NCI-H146 (cell line): Measurements from ENCODE around the gene CAMTA1.

Experiments used
- DNase-seq: peaks from one replicate; lab custom pipeline; 2025; lab: John Stamatoyannopoulos, UW

CAMTA1 gene

GRCh38 chr1:7006996-7007871 is 222.0 kb downstream of the CAMTA1 start:
- DNase-seq: no peak

- no peak for DNase-seq
These were observed 222.6 kb downstream of the CAMTA1 start for GRCh38 chr1:7007902-7008301.

DNA sequence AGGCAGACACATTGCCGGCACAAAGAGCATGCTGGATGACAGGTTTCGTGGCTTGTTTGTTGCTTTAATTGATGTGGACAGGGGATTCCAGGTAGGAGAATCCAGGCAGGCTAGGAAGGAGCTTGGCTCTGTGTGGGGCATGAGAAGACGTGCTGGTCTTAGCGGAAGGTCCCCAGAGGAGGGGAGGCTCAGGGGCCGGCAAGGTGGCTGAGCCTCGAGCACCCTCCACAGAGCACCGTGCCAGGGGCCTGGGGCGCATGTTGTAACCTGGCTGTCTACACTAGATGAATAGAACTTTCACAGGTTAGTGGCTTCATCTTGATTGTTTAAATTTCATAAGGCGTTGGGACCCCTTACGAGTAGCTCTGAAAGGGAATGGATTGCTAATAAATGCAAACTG is 223.1 kb downstream of the CAMTA1 start:
- DNase-seq: no peak

DNA sequence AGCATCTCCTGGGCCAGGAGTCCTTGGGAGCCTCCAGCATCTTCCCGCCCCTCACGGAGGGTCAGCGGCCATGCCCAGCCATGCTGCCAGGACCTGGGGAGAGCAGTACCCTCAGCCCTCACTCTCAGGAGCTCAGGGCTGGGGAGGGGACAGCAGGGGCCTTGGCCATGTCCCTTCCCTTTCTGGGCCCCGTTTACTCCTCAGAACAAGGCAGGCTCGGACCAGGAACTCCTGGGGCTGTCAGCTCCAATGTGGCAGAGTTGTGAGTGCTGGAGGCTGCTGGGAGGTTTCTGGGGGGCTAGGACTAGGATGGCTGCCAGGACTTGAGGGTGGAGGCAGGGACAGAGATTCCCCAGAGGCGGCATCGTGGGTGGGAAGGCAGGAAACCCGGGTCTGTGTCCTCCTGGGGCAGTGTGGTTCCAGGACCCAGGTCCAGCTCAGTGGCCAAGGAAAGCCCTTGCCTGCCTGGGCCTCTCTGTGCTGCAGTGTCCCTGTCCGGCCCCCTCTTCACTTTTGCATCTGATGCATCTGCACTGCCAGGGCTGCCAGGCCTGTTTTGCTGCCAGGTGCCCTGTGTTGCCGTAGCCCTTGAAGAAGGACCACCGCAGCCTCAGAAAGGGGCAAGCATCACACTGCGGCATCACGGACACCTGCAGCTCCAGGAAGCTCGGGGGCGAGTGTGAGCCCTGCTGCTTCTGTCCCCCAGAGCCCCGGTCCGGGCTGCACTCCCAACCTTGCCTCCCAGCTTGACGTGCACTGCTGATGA is 223.9 kb downstream of the CAMTA1 start:
- DNase-seq: no peak

GRCh38 chr1:7009741-7010525 is 224.7 kb downstream of the CAMTA1 start:
- no peak for DNase-seq

DNA sequence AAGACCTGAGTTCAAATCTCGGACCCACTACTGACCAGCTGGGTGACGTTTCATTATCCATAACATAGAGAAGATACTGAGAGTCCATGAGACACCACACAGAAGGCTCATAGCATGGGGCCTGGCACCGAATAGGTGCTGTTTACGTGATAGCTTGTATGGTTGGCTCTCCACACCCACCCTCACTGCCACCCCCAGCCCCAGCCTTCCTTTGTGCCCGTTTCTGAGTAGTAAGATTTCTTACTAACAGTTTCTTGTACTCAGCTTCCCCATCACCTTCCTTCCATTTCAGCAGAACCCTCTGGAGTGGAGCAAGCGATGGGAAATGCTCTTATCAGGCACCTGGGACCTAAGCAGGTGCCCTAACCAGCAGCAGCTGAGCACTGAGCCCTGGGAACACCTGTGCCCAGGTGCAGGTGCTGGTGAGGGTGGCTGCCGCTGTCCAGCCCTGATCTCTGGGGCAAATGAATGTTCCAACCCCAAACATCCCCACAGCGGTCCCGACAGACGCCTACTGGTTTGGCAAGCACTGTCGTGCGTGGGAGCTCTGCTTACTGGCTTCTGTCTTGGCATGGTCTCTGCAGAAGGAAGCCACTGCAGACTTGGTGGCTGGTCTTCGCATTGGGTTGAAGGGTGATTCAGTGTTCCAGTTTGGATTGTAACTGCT is 225.4 kb downstream of the CAMTA1 start:
- no peak for DNase-seq

DNA sequence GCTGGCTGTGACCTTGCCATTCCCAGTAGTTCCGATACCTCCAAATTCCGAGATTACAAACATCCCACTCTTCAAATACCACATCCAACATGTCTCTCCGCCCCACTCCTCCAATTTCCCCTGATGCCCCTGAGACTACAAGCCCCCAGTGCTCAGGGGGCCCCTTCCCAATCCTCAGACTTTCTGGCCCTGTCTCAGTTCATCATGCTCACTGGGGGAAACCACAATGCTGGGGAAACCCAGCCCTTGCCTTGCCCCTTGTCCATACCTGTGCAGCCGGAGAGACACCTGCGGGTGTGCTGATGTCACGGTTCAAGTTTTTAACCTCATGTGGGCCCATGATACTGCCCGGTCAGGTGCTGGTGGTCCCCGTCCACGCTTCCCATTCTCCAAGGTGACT is 226.6 kb downstream of the CAMTA1 start:
- DNase-seq: no peak

- no peak for DNase-seq
These were observed 227.2 kb downstream of the CAMTA1 start for GRCh38 chr1:7012461-7012924.

DNA sequence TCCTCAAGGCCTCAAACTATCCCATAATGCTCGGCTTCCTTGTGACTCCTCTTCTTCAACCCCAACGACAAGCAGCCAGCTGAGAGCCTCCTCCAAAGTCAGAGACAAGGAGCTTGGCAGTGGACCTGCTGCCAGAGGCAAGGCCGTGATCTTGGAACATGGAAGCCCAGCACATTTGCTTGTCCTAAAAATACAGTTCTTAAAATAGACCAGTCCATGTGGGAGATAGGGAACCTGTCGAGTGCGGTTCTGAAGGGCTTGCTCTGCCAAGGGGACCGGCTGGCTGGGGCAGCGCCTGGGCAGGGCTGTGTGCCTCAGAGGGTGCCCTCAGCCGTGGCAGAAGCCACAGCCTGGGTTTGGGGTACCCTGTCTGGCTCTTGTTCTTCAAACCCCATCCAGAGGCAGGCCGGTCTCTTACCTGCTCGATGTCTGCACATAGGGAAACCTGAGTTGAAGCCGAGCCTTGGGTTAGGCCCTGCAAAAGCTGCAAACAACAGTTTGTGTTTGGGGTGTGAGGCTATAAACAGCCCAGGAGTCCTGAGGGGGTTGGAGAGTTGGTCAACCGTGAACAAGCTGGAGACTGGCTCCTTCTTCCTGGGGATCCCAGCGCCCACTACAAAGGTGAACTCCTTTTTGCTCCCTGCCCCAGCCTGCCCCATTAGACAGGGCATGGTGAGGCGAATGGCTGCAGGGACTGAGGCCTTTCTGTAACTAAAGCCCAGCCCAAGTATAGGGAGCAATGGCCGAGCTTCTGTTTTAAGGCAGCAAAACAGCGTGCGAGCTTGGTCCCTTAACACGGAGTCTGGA is 228.8 kb downstream of the CAMTA1 start:
- no peak for DNase-seq

DNA sequence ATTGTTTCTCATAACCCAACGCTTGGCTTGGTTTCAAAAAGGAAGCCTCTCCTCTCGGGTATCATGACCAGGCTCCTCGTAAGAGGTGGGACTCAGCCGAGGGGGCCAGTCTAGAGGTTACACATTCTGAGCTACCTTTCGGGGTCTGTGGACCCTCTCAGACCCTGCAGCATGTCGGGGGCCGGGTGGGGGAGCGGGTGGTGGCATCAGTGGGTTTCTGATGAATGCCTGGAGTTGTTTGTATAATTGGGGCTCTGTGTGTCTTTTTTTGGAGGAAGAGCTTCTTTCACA is 229.3 kb downstream of the CAMTA1 start:
- no peak for DNase-seq

- no peak for DNase-seq
These were observed 229.8 kb downstream of the CAMTA1 start for GRCh38 chr1:7015022-7015421.

DNA sequence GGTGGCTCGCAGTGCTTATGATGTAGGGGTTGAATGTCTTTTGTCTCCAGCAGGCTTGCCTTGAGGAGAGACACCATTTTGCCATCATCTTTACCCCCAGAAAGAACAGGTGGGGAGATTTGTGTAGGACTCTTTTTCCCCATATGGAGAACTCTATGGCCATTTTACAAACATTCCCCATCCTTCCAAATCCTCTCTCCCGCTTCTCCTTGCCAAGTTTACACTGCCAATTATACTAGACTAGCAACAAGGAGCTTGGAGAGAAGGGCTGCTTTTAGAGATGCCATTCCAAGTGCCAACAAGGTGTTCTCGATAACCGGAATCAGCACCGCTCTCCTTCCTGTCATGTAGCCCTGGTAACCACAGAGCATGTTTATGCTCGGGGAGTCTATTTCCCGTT is 233.1 kb downstream of the CAMTA1 start:
- DNase-seq: no peak

- no peak for DNase-seq
These were observed 233.6 kb downstream of the CAMTA1 start for GRCh38 chr1:7018826-7019225.

- DNase-seq: no peak
These were observed 234.3 kb downstream of the CAMTA1 start for GRCh38 chr1:7019510-7019909.

- DNase-seq: no peak
These were observed 236.8 kb downstream of the CAMTA1 start for GRCh38 chr1:7022058-7022457.

GRCh38 chr1:7025013-7025412 is 239.8 kb downstream of the CAMTA1 start:
- DNase-seq: no peak

GRCh38 chr1:7026169-7026568 is 240.9 kb downstream of the CAMTA1 start:
- no peak for DNase-seq

DNA sequence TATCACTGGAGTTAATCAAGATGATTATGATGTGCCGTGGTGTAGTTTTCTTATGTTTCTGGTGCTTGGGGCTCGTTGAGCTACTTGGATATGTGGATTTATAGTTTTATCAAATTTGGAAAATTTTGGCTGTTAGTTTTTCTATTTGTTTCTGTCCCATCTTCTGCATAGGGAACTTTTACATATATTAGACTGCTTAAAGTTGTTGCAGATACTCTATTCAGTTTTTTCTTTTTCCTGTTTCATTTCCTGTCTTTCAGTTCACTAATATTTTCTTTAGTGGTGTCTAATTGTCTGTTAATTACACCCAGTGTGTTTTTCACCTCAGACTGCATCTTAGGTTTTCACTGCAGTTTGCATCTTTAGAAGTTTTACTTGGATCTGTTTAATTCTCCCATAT is 247.7 kb downstream of the CAMTA1 start:
- DNase-seq: no peak

- no peak for DNase-seq
These were observed 251.1 kb downstream of the CAMTA1 start for GRCh38 chr1:7036386-7036785.

- no peak for DNase-seq
These were observed 254.5 kb downstream of the CAMTA1 start for GRCh38 chr1:7039590-7040220.
